WTC11 (cell line): Measurements from ENCODE around the gene NFATC2.

Experiments
- NFE2L1 ChIP-seq: sonication (generic); formaldehyde crosslinking; IDR thresholded peaks from 2 replicates; pipeline ENCODE4 v1.8.1; 2023; ENCODE audit warnings: missing genetic modification reagents
- TF ChIP-seq, protein P1 (sequence below): fragments of 200-600 bp; IDR thresholded peaks from 2 replicates; pipeline ENCODE4 v1.8.0; 2022; ENCODE audit warnings: antibody characterized with exemption

DNA sequence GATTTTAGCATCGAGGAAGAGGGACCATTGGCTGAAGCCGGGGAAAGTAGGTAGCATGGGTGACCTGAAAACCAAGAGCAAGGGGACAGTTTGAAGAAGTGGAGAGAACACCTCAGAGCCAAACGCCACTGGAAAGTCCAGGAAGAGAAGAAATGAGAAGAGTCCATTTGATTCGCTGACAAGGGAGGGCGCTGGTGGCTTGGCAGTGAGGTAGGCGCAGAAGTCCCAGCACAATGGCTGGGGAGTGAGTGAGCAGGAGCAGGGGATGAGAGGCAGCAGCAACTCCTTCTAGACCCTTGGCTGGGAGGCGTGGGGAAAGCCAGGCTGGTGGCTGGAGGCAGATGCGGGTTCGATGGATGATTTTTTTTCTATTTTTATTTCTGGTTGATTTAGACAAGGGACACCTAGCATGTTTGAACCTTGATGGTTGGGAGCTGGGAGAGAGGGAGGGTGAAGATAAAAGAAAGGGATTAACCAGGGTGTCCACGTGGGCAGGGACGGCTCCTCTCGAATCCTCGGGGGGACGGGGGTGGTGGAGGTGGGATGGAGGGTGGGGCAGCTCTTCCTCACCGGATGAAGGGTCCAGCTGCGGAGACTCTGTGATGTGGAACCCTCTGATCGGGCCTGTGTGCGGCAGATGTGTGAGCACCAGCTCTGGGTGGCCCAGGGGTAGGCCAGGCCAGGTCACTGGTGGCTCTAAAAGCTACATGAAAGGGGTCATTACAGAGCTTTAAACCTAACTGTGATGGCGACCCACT is 164.2 kb downstream of the NFATC2 start:
- TF ChIP-seq, protein P1, sequence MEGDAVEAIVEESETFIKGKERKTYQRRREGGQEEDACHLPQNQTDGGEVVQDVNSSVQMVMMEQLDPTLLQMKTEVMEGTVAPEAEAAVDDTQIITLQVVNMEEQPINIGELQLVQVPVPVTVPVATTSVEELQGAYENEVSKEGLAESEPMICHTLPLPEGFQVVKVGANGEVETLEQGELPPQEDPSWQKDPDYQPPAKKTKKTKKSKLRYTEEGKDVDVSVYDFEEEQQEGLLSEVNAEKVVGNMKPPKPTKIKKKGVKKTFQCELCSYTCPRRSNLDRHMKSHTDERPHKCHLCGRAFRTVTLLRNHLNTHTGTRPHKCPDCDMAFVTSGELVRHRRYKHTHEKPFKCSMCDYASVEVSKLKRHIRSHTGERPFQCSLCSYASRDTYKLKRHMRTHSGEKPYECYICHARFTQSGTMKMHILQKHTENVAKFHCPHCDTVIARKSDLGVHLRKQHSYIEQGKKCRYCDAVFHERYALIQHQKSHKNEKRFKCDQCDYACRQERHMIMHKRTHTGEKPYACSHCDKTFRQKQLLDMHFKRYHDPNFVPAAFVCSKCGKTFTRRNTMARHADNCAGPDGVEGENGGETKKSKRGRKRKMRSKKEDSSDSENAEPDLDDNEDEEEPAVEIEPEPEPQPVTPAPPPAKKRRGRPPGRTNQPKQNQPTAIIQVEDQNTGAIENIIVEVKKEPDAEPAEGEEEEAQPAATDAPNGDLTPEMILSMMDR, result no peak
- TF ChIP-seq NFE2L1, result no peak
